IMR-90 (cell line): ENCODE data around the gene NTN4.

Experiments used
- CEBPB ChIP-seq: IDR thresholded peaks from 2 replicates; pipeline ENCODE4 v1.6.1; 2012; ENCODE audit warnings: low read depth, low read length, improper control_type of control experiment
- MXI1 ChIP-seq: IDR thresholded peaks from 2 replicates; pipeline ENCODE4 v1.6.1; 2012; ENCODE audit warnings: low read depth, mild to moderate bottlenecking, low read length, moderate library complexity, borderline replicate concordance
- POLR2A ChIP-seq: IDR thresholded peaks from 2 replicates; pipeline ENCODE4 v1.6.1; 2012; ENCODE audit warnings: mild to moderate bottlenecking, low read depth, low read length
- SMC3 ChIP-seq: fragments of 150-350 bp; IDR thresholded peaks from 2 replicates; pipeline ENCODE4 v1.6.1; 2016; ENCODE audit warnings: low read depth, mild to moderate bottlenecking, antibody characterized with exemption, low read length, moderate library complexity
- TF ChIP-seq, protein P1 (sequence below): fragments of 150-350 bp; IDR thresholded peaks from 2 replicates; pipeline ENCODE4 v1.6.1; 2017; ENCODE audit warnings: mild to moderate bottlenecking, antibody characterized with exemption, low read length, low read depth

DNA sequence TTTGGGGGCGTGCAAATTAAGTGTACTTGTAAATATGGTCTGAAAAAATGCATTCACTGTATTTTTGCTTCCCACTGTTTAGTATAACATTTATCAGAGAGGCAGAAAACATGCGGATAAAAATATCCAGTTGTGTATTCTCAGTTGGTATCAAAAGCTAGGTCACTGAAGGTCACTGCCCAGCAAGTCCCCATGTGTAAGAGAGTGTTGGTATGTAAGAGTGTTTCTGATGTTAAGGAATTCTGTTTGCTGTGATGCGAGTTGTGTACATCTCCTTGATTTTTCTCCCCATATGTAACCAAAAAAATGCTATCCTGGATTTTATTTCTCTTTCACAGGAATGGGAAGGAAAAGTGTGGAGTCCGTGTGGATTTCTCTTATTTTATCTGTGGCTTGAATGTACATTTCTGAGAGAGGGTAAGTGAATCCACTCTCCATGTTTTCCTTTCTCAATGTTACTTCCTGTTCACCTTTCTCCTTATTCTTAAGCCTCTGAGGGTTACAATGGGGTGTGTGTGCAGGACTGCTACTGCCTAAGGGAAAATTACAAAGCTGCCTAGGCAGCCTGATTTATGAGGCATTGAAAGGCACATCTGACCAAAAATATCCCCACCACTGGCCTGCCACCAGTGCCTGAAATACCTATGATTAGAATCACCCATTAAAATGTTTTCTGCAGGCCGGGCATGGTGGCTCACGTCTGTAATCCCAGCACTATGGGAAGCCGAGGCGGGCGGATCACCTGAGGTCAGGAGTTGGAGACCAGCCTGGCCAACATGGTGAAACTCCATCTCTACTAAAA lies 141.4 kb downstream of the NTN4 start:
- TF ChIP-seq POLR2A: no peak
- no peak for TF ChIP-seq CEBPB
- no peak for TF ChIP-seq SMC3
- TF ChIP-seq MXI1: no peak
- TF ChIP-seq, protein P1, sequence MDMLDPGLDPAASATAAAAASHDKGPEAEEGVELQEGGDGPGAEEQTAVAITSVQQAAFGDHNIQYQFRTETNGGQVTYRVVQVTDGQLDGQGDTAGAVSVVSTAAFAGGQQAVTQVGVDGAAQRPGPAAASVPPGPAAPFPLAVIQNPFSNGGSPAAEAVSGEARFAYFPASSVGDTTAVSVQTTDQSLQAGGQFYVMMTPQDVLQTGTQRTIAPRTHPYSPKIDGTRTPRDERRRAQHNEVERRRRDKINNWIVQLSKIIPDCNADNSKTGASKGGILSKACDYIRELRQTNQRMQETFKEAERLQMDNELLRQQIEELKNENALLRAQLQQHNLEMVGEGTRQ: no peak
